ENCODE data around the gene DMAC2L. TPM values are rescaled to one million over a fixed set of nuclear protein-coding genes. Genes with fewer than 3 reads are reported as not detected.

Gene DMAC2L
- total RNA-seq, 6 experiments from 2014 or later: 10.6 to 14.5 (median 12.1) TPM

GRCh38 chr14:50272498-50272897 lies 39.6 kb upstream of the DMAC2L start:
- Mint-ChIP-seq H3K36me3 (ENCODE audit: low read depth) (no peaks in the 10 kb centered on the region), H3K27ac (no peak overlapping the region), H3K27me3 (ENCODE audit: insufficient read depth) (no peaks in the 10 kb centered on the region), H3K4me3 (no peak overlapping the region), H3K9me3 (no peaks in the 10 kb centered on the region), H3K4me1 (ENCODE audit: low read depth) (peaks cover 7% of the 10 kb centered on the region; the same call in 1 of the 2 replicates)
- no peak for DNase-seq
- TF ChIP-seq CTCF (IDR thresholded peaks at IDR 0.05): no peak

DNA sequence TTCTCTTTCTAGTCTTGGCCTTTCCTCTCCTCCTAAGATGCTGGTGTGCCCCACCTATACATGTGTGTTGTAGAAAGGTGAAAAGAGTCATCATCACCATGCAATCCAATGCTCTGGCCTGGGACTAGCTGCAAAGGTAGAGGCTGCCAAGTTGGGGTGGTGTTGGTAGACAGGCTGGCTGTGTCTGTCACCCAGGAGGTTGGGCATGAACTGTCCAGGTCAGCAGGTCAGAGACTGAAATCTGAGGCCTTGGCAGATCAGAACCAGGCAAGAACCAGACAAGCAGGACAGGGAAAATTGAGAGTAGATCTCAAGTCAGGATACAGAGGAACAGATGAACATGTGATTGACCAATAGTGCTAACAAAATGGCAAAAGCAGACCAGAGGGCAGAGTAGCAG lies 26.3 kb upstream of the DMAC2L start:
- no peak overlapping the region for H3K4me3 Mint-ChIP-seq
- no peak for TF ChIP-seq CTCF (IDR thresholded peaks at IDR 0.05)
- no peak overlapping the region for H3K27ac Mint-ChIP-seq
- no peaks in the 10 kb centered on the region for H3K4me1 Mint-ChIP-seq (ENCODE audit: low read depth)
- no peak for DNase-seq
- H3K27me3 Mint-ChIP-seq (ENCODE audit: insufficient read depth): no peaks in the 10 kb centered on the region
- no peaks in the 10 kb centered on the region for H3K36me3 Mint-ChIP-seq (ENCODE audit: low read depth)
- no peaks in the 10 kb centered on the region for H3K9me3 Mint-ChIP-seq

- Mint-ChIP-seq H3K36me3 (ENCODE audit: low read depth) (peaks cover 12% of the 10 kb centered on the region; the same call in 1 of the 2 replicates), H3K4me3 (no peak overlapping the region), H3K9me3 (no peaks in the 10 kb centered on the region), H3K27me3 (ENCODE audit: insufficient read depth) (no peaks in the 10 kb centered on the region; the same call in 1 of the 2 replicates), H3K27ac (no peak overlapping the region), H3K4me1 (ENCODE audit: low read depth) (no peaks in the 10 kb centered on the region)
- TF ChIP-seq CTCF (IDR thresholded peaks at IDR 0.05): no peak
- no peak for DNase-seq
These were observed 24.0 kb upstream of the DMAC2L start for GRCh38 chr14:50288146-50288545.

DNA sequence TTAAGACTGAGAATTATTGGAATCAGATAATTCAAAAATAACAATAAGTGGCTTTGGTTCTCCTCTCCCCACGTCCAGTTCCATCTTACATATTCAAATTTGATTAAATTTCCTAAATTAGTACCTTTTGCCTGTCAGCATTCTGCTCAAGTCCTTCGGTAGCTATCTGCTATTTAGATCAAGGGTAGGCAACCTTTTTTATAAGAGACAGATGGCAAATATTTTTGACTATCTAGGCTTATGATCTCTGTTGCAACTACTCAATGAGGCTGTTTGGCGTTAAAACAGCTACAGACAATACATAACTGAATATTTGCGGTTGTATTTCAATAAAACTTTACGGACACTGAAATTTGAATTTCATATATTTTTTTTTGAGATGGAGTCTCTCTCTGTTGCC lies 21.8 kb upstream of the DMAC2L start:
- Mint-ChIP-seq H3K36me3 (ENCODE audit: low read depth) (peaks cover 12% of the 10 kb centered on the region; the same call in 1 of the 2 replicates), H3K27me3 (ENCODE audit: insufficient read depth) (no peaks in the 10 kb centered on the region; the same call in 1 of the 2 replicates), H3K4me1 (ENCODE audit: low read depth) (no peaks in the 10 kb centered on the region), H3K27ac (no peak overlapping the region), H3K4me3 (no peak overlapping the region), H3K9me3 (no peaks in the 10 kb centered on the region)
- TF ChIP-seq CTCF (IDR thresholded peaks at IDR 0.05): no peak
- DNase-seq: no peak

GRCh38 chr14:50299585-50299984 lies 12.5 kb upstream of the DMAC2L start:
- Mint-ChIP-seq H3K4me1 (ENCODE audit: low read depth) (no peaks in the 10 kb centered on the region), H3K36me3 (ENCODE audit: low read depth) (no peaks in the 10 kb centered on the region)

More at GRCh38 chr14:50299585-50299984, 12.5 kb upstream of the DMAC2L start:
- no peak for DNase-seq
- Mint-ChIP-seq H3K9me3 (no peaks in the 10 kb centered on the region), H3K27me3 (ENCODE audit: insufficient read depth) (no peaks in the 10 kb centered on the region), H3K4me3 (no peak overlapping the region), H3K27ac (no peak overlapping the region)
- no peak for TF ChIP-seq CTCF (IDR thresholded peaks at IDR 0.05)

Data from HFFc6 (cell line).